ENCODE measurements around the gene GIMAP7.

DNA sequence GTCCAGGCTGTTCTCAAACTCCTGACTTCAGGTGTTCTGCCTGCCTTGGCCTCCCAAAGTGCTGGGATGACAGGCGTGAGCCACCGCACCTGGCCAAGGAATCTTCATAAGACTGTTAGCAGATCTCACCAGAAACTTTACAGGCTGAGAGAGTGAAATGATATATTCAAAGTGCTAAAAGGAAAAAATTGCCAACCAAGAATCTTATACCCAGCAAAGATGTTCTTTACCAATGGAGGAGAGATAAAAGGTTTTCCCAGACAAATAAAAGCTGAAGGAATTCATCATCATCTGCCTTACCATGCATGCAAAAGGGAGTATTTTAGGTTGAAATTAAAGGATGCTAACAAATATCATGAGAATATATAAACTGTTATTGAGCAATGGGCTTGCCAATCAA, 23.6 kb downstream of the GIMAP7 start:
- no peak for TF ChIP-seq EP300 (IDR thresholded peaks at IDR 0.05)
- TF ChIP-seq, protein P1, sequence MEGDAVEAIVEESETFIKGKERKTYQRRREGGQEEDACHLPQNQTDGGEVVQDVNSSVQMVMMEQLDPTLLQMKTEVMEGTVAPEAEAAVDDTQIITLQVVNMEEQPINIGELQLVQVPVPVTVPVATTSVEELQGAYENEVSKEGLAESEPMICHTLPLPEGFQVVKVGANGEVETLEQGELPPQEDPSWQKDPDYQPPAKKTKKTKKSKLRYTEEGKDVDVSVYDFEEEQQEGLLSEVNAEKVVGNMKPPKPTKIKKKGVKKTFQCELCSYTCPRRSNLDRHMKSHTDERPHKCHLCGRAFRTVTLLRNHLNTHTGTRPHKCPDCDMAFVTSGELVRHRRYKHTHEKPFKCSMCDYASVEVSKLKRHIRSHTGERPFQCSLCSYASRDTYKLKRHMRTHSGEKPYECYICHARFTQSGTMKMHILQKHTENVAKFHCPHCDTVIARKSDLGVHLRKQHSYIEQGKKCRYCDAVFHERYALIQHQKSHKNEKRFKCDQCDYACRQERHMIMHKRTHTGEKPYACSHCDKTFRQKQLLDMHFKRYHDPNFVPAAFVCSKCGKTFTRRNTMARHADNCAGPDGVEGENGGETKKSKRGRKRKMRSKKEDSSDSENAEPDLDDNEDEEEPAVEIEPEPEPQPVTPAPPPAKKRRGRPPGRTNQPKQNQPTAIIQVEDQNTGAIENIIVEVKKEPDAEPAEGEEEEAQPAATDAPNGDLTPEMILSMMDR (IDR thresholded peaks at IDR 0.05), result no peak
